Astrocyte (in vitro differentiated cells and primary cell): ENCODE results near the gene SMAD3. TPM values are rescaled to one million over a fixed set of nuclear protein-coding genes. Genes with fewer than 3 reads are reported as not detected.
A peak's percentile ranks its signal among the peaks of the same experiment; 100 is the strongest.

Experiments
- DNase-seq: peaks from one replicate; pipeline ENCODE4 v3.0.0-alpha.2; 2010; ENCODE audit warnings: low read depth
- FAIRE-seq: peaks from 2 replicates; lab custom pipeline; 2011; peaks lifted over from hg19 to GRCh38; lab: Jason Lieb, UNC
- H2AFZ ChIP-seq: 2 replicates; pipeline ENCODE4 v1.6.0; 2012; ENCODE audit warnings: low read depth, low read length, inconsistent platforms
- H3K27ac ChIP-seq: 2 replicates; pipeline ENCODE4 v1.5.1; 2011; ENCODE audit warnings: low read depth, low read length, inconsistent platforms
- H3K27me3 ChIP-seq: 2 replicates; pipeline ENCODE4 v1.6.0; 2011; ENCODE audit warnings: low read length, inconsistent platforms; ENCODE audit not compliant: insufficient read depth
- H3K36me3 ChIP-seq: 2 replicates; pipeline ENCODE4 v1.5.1; 2011; ENCODE audit warnings: low read length, inconsistent platforms; ENCODE audit not compliant: insufficient read depth
- H3K4me1 ChIP-seq: 2 replicates; pipeline ENCODE4 v1.5.1; 2011; ENCODE audit warnings: low read length, inconsistent platforms; ENCODE audit not compliant: insufficient read depth
- H3K4me2 ChIP-seq: 2 replicates; pipeline ENCODE4 v1.6.0; 2012; ENCODE audit warnings: low read length, inconsistent platforms
- H3K4me3 ChIP-seq: 2 replicates; pipeline ENCODE4 v1.5.1; 2011; ENCODE audit warnings: low read depth, mild to moderate bottlenecking, low read length, inconsistent platforms; ENCODE audit not compliant: insufficient read depth
- H3K79me2 ChIP-seq: 2 replicates; pipeline ENCODE4 v1.6.0; 2012; ENCODE audit warnings: mild to moderate bottlenecking, low read length, inconsistent platforms; ENCODE audit not compliant: insufficient read depth
- H3K9ac ChIP-seq: 2 replicates; pipeline ENCODE4 v1.6.0; 2012; ENCODE audit warnings: mild to moderate bottlenecking, low read length, inconsistent platforms
- H3K9me3 ChIP-seq: 2 replicates; pipeline ENCODE4 v1.5.1; 2012; ENCODE audit warnings: low read depth, mild to moderate bottlenecking, low read length, inconsistent platforms; ENCODE audit not compliant: insufficient read depth
- H4K20me1 ChIP-seq: 2 replicates; pipeline ENCODE4 v1.6.0; 2012; ENCODE audit warnings: low read length, inconsistent platforms; ENCODE audit not compliant: insufficient read depth
- H3K27ac Mint-ChIP-seq: one replicate; pipeline ENCODE4 v1.8.0; 2021; ENCODE audit warnings: mild to moderate bottlenecking, mixed read lengths; ENCODE audit not compliant: unreplicated experiment
- H3K27me3 Mint-ChIP-seq: one replicate; pipeline ENCODE4 v1.8.0; 2021; ENCODE audit warnings: low read depth, mixed read lengths; ENCODE audit not compliant: unreplicated experiment
- H3K36me3 Mint-ChIP-seq: one replicate; pipeline ENCODE4 v1.8.0; 2021; ENCODE audit warnings: low read depth, mixed read lengths; ENCODE audit not compliant: unreplicated experiment
- H3K4me1 Mint-ChIP-seq: one replicate; pipeline ENCODE4 v1.8.0; 2021; ENCODE audit warnings: low read depth, mixed read lengths; ENCODE audit not compliant: unreplicated experiment
- H3K4me3 Mint-ChIP-seq: one replicate; pipeline ENCODE4 v1.8.0; 2021; ENCODE audit warnings: mild to moderate bottlenecking, moderate library complexity, mixed read lengths; ENCODE audit not compliant: unreplicated experiment
- H3K9me3 Mint-ChIP-seq: one replicate; pipeline ENCODE4 v1.8.0; 2021; ENCODE audit warnings: mild to moderate bottlenecking, mixed read lengths; ENCODE audit not compliant: unreplicated experiment
- EZH2 ChIP-seq: IDR thresholded peaks from 2 replicates; pipeline ENCODE4 v1.6.1; 2012; ENCODE audit warnings: mild to moderate bottlenecking, low read length, inconsistent platforms; ENCODE audit not compliant: insufficient read depth
- total RNA-seq: library from RNA; stranded (reverse); gene quantifications from 2 replicates; pipeline ENCODE4 v1.2.1, GENCODE V29; 2021
- TF ChIP-seq, protein P1 (sequence below): IDR thresholded peaks from 2 replicates; pipeline ENCODE4 v1.5.1; 2011; ENCODE audit warnings: low read depth, mild to moderate bottlenecking, inconsistent platforms, low read length, moderate library complexity; ENCODE audit not compliant: insufficient read depth

SMAD3 gene
- total RNA-seq, 1 donor from 2014 or later = 78.0 TPM

DNA sequence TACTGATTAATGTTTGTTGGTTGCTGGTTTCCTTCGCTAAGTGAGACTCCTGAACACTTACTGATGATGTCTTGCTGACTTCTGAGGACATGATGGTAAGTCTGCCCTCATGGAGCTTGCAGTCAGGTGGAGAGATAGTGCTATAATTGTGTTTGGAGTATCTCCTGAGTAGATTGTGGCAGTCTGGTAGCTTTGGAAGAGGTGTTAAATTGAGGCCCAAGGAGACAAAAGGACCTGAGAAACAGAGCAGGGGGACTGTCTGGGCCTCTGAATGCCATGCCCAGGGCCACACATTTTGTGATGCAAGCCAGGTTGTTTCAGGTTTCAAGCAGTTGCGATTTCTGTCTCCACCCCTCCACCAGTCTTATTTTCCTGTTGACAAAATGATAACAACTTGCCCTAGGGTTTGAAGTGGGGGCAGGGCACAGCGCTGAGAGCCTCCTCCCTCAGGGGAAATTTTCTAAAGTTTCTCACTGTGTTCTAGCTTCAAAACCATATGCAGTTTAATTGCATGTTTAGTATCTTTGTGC is 16.7 kb downstream of the SMAD3 start:
- peaks cover 3% of the 10 kb centered on the region for H3K36me3 ChIP-seq
- H3K27ac ChIP-seq = peak overlapping the region; percentile 80
- Mint-ChIP-seq H3K27me3 (no peaks in the 10 kb centered on the region), H3K4me1 (peaks cover 68% of the 10 kb centered on the region), H3K9me3 (peaks cover 2% of the 10 kb centered on the region), H3K36me3 (peaks cover 27% of the 10 kb centered on the region), H3K4me3 (no peak overlapping the region), H3K27ac (no peak overlapping the region)
- no peak overlapping the region for H3K9ac ChIP-seq
- H2AFZ ChIP-seq = no peak overlapping the region
- H3K4me1 ChIP-seq = peaks cover 73% of the 10 kb centered on the region
- H4K20me1 ChIP-seq = peaks cover 89% of the 10 kb centered on the region
- FAIRE-seq = no peak
- no peak overlapping the region for H3K4me3 ChIP-seq
- DNase-seq = no peak
- H3K79me2 ChIP-seq = peaks cover 92% of the 10 kb centered on the region
- no peaks in the 10 kb centered on the region for H3K9me3 ChIP-seq
- TF ChIP-seq, protein P1, sequence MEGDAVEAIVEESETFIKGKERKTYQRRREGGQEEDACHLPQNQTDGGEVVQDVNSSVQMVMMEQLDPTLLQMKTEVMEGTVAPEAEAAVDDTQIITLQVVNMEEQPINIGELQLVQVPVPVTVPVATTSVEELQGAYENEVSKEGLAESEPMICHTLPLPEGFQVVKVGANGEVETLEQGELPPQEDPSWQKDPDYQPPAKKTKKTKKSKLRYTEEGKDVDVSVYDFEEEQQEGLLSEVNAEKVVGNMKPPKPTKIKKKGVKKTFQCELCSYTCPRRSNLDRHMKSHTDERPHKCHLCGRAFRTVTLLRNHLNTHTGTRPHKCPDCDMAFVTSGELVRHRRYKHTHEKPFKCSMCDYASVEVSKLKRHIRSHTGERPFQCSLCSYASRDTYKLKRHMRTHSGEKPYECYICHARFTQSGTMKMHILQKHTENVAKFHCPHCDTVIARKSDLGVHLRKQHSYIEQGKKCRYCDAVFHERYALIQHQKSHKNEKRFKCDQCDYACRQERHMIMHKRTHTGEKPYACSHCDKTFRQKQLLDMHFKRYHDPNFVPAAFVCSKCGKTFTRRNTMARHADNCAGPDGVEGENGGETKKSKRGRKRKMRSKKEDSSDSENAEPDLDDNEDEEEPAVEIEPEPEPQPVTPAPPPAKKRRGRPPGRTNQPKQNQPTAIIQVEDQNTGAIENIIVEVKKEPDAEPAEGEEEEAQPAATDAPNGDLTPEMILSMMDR = no peak
- no peak for TF ChIP-seq EZH2
- H3K4me2 ChIP-seq = no peak overlapping the region
- no peaks in the 10 kb centered on the region for H3K27me3 ChIP-seq

- peaks cover 71% of the 10 kb centered on the region for H3K4me1 Mint-ChIP-seq
- Histone ChIP-seq H3K9me3 (no peaks in the 10 kb centered on the region), H3K36me3 (peaks cover 3% of the 10 kb centered on the region), H3K4me1 (peaks cover 79% of the 10 kb centered on the region), H3K9ac (no peak overlapping the region), H3K79me2 (peaks cover 92% of the 10 kb centered on the region), H3K4me3 (no peak overlapping the region), H4K20me1 (peaks cover 89% of the 10 kb centered on the region), H3K27ac (no peak overlapping the region), H2AFZ (no peak overlapping the region), H3K4me2 (peak overlapping the region; percentile 15), H3K27me3 (no peaks in the 10 kb centered on the region)
- no peak for FAIRE-seq
- no peak for DNase-seq
- TF ChIP-seq EZH2 = no peak
- TF ChIP-seq, protein P1 = no peak
- no peak overlapping the region for H3K27ac Mint-ChIP-seq
- H3K27me3 Mint-ChIP-seq = no peaks in the 10 kb centered on the region
- peak overlapping the region; percentile 15 for H3K4me3 Mint-ChIP-seq
- H3K9me3 Mint-ChIP-seq = no peaks in the 10 kb centered on the region
- H3K36me3 Mint-ChIP-seq = peaks cover 27% of the 10 kb centered on the region
Observed at GRCh38 chr15:67083135-67083762, 17.8 kb downstream of the SMAD3 start.

- Histone ChIP-seq H3K79me2 (peaks cover 92% of the 10 kb centered on the region), H3K27me3 (no peaks in the 10 kb centered on the region), H2AFZ (no peak overlapping the region), H3K9ac (peak overlapping the region; percentile 2), H3K4me2 (peak overlapping the region; percentile 42), H3K27ac (no peak overlapping the region), H3K9me3 (no peaks in the 10 kb centered on the region), H3K4me3 (no peak overlapping the region), H4K20me1 (peaks cover 92% of the 10 kb centered on the region), H3K4me1 (peaks cover 90% of the 10 kb centered on the region), H3K36me3 (peaks cover 3% of the 10 kb centered on the region)
- no peak for DNase-seq
- Mint-ChIP-seq H3K27me3 (no peaks in the 10 kb centered on the region), H3K27ac (no peak overlapping the region), H3K4me3 (peak overlapping the region; percentile 56), H3K9me3 (no peaks in the 10 kb centered on the region), H3K36me3 (peaks cover 27% of the 10 kb centered on the region), H3K4me1 (peaks cover 76% of the 10 kb centered on the region)
- no peak for TF ChIP-seq EZH2
- TF ChIP-seq, protein P1 = no peak
- FAIRE-seq = no peak
Observed at GRCh38 chr15:67084561-67084960, 19.2 kb downstream of the SMAD3 start.
